Caco-2 (cell line): ENCODE data around the gene RDH11. TPM values are rescaled to one million over a fixed set of nuclear protein-coding genes. Genes with fewer than 3 reads are reported as not detected.

Source experiments
- BruUV-seq: library from RNA; stranded (reverse); fragments of 400-500 nt; replicated peaks from 2 replicates; lab custom pipeline; 2021; lab: Mats Ljungman, UMichigan
- CTCF ChIA-PET: fragments of 300-600 bp; sonication (Branson Sonifier 250); formaldehyde crosslinking; loops from one replicate; lab custom pipeline; 2022; ENCODE audit warnings: antibody characterized with exemption; lab: Charles Lee
- POLR2A ChIA-PET: fragments of 300-600 bp; sonication (Branson Sonifier 250); formaldehyde crosslinking; loops from one replicate; lab custom pipeline; 2022; ENCODE audit warnings: antibody characterized with exemption; lab: Charles Lee
- DNase-seq, 2 experiments: peaks; one replicate each; pipeline versions ENCODE4 v3.0.0 to v3.0.0-alpha.2; 2020 to 2022
- H3K27me3 ChIP-seq: replicated peaks from 2 replicates; pipeline ENCODE4 v1.6.0; 2011; ENCODE audit warnings: low read length; ENCODE audit not compliant: control insufficient read depth, insufficient read depth
- H3K36me3 ChIP-seq: 2 replicates; pipeline ENCODE4 v1.5.1; 2011; ENCODE audit warnings: low read length; ENCODE audit not compliant: control insufficient read depth, insufficient read depth
- H3K4me1 ChIP-seq: fragments of 250-450 bp; sonication (Bioruptor Pico); 2 replicates; pipeline ENCODE4 v1.5.1; 2020; ENCODE audit warnings: mild to moderate bottlenecking
- H3K4me3 ChIP-seq: 2 replicates; pipeline ENCODE4 v1.5.1; 2011; ENCODE audit warnings: low read depth, mild to moderate bottlenecking, control low read depth, low read length
- H3K9me3 ChIP-seq: fragments of 250-450 bp; sonication (Bioruptor Pico); 2 replicates; pipeline ENCODE4 v1.5.1; 2020; ENCODE audit warnings: mild to moderate bottlenecking, moderate library complexity
- H3K27ac Mint-ChIP-seq: one replicate; pipeline ENCODE4 v1.8.0; 2022; ENCODE audit warnings: mixed read lengths; ENCODE audit not compliant: unreplicated experiment
- H3K27me3 Mint-ChIP-seq: one replicate; pipeline ENCODE4 v1.8.0; 2022; ENCODE audit warnings: mixed read lengths; ENCODE audit not compliant: insufficient read depth, unreplicated experiment
- H3K36me3 Mint-ChIP-seq: one replicate; pipeline ENCODE4 v1.8.0; 2022; ENCODE audit warnings: mild to moderate bottlenecking, mixed read lengths; ENCODE audit not compliant: insufficient read depth, unreplicated experiment
- H3K4me1 Mint-ChIP-seq: one replicate; pipeline ENCODE4 v1.8.0; 2022; ENCODE audit warnings: low read depth, mixed read lengths; ENCODE audit not compliant: unreplicated experiment
- H3K4me3 Mint-ChIP-seq: one replicate; pipeline ENCODE4 v1.8.0; 2022; ENCODE audit warnings: mild to moderate bottlenecking, moderate library complexity, mixed read lengths; ENCODE audit not compliant: unreplicated experiment
- H3K9me3 Mint-ChIP-seq: one replicate; pipeline ENCODE4 v1.8.0; 2022; ENCODE audit warnings: mixed read lengths; ENCODE audit not compliant: unreplicated experiment
- CTCF ChIP-seq, 2 experiments: fragments of 200-600 bp in 1 of 2; IDR thresholded peaks; 1 replicate in 1 of 2; 2 replicates in 1 of 2; pipeline versions ENCODE4 v1.5.1 to v1.8.0; 2011 to 2022; ENCODE audit warnings: antibody characterized with exemption in 1 of 2, control low read depth in 1 of 2, inconsistent platforms in 1 of 2, low read depth in 1 of 2, low read length in 1 of 2, mild to moderate bottlenecking in 1 of 2, moderate library complexity in 1 of 2; ENCODE audit not compliant: insufficient read depth in 1 of 2, severe bottlenecking in 1 of 2, unreplicated experiment in 1 of 2
- intact Hi-C: fragments of 100-400 bp; cut with micrococcal nuclease; formaldehyde crosslinking; loops from one replicate; pipeline ENCODE4 v1.10.0; 2022; ENCODE audit not compliant: unreplicated experiment
- total RNA-seq: library from RNA; stranded (reverse); gene quantifications from 2 replicates; pipeline ENCODE4 v1.2.3, GENCODE V29; 2022

The RDH11 gene
- total RNA-seq, 1 experiment from 2014 or later = 83.1 TPM

DNA sequence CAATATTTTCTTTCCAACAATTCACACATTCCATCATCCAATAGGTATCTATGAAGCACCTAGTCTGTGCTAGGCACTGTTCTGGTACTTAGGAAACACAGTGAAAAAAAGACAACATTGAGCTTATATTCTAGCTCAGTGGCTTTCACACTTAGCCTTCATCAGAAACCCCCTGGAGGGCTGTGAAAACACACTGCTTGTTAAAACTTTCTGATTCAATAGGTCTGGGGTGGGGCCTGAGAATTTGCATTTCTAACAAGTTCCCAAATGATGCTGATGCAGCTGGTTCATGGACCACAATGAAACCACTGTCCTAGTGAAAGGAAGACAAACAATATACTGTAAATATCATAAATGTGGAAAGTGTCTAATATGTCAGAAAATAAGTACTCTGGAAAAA, 27.0 kb downstream of the RDH11 start:
- peaks cover 6% of the 10 kb centered on the region for H3K36me3 Mint-ChIP-seq
- intact Hi-C loops = loop anchor here (5.0 kb wide), 1 partner anchor 141 kb away; no protein-coding TSS in a partner anchor
- H3K4me1 ChIP-seq = no peaks in the 10 kb centered on the region; the same call in 1 of the 2 replicates
- no peaks in the 10 kb centered on the region for H3K9me3 Mint-ChIP-seq
- ChIA-PET CTCF (interaction anchor here (1.1 kb wide), 1 partner anchor 142 kb away, joined by 4 read pairs; no protein-coding TSS in a partner anchor), POLR2A (interaction anchor here (1.0 to 1.2 kb wide), 2 partner anchors 36 to 69 kb away, joined by 3 to 6 read pairs; partner anchors contain the start of gene PIGH)
- H3K4me1 Mint-ChIP-seq = peaks cover 9% of the 10 kb centered on the region
- no peak overlapping the region for H3K4me3 Mint-ChIP-seq
- no peaks in the 10 kb centered on the region for H3K27me3 Mint-ChIP-seq
- TF ChIP-seq CTCF (IDR thresholded peaks at IDR 0.05; ENCODE audit: insufficient read depth in 1 of 2, low read depth in 1 of 2, low read length in 1 of 2, severe bottlenecking in 1 of 2, unreplicated experiment in 1 of 2) = no peak
- no peaks in the 10 kb centered on the region for H3K27me3 ChIP-seq
- no peaks in the 10 kb centered on the region for H3K36me3 ChIP-seq
- no peak overlapping the region for H3K27ac Mint-ChIP-seq
- H3K4me3 ChIP-seq = no peak overlapping the region
- no TSS peak for BruUV-seq
- no peaks in the 10 kb centered on the region for H3K9me3 ChIP-seq
- DNase-seq = no peak

DNA sequence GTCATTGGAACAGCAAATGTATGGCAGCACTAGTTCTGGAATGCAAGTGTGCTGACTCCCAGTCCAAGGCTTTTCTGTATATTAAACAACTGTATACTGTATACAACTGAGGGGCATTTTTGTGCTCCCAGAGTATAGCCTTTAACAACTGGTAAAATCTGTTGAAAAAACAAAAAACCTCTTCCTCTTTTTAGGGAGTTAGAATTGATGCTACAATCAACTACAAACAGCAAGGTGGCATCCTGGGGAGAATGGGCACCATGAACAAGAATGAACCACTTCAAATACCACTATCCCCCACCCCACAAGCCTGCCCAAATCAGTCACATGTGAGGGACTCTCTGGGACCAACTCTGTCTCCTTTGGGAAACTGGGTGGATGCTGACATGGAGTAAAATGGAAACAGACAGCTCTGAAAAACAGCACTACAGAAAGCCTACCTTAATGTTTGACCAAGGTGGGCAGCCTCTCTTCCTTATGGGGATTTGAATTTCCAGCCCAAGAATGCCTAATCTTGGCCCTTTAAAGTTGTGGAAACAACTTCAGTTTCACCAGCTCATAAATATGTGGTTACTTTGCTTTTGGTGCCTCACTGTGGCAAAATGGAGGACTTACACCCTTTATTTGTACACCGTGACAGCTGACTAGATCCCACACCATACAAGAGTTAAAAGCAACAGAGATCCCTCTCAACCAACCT, 28.7 kb downstream of the RDH11 start:
- Mint-ChIP-seq H3K4me3 (no peak overlapping the region), H3K4me1 (no peaks in the 10 kb centered on the region), H3K36me3 (peaks cover 11% of the 10 kb centered on the region), H3K9me3 (no peaks in the 10 kb centered on the region), H3K27me3 (no peaks in the 10 kb centered on the region), H3K27ac (no peak overlapping the region)
- no peaks in the 10 kb centered on the region for H3K27me3 ChIP-seq
- TF ChIP-seq CTCF (IDR thresholded peaks at IDR 0.05; ENCODE audit: insufficient read depth in 1 of 2, low read depth in 1 of 2, low read length in 1 of 2, severe bottlenecking in 1 of 2, unreplicated experiment in 1 of 2) = peak; percentile 58 to 62
- H3K9me3 ChIP-seq = no peaks in the 10 kb centered on the region
- peak in 1 of 2 experiments; percentile 45 for DNase-seq
- intact Hi-C loops = loop anchor here (1.0 to 5.0 kb wide), 5 partner anchors 37 to 240 kb away; no protein-coding TSS in a partner anchor
- POLR2A ChIA-PET = interaction anchor here (0.6 to 1.0 kb wide), 3 partner anchors 47 to 67 kb away, joined by 3 to 4 read pairs (median 3); partner anchors contain the start of gene ARG2
- no peaks in the 10 kb centered on the region for H3K36me3 ChIP-seq
- no peak overlapping the region for H3K4me3 ChIP-seq
- no peaks in the 10 kb centered on the region for H3K4me1 ChIP-seq
- CTCF ChIA-PET = interaction anchor here (0.6 to 1.3 kb wide), 13 partner anchors 13 to 240 kb away, joined by 3 to 47 read pairs (median 5); partner anchors contain the start of genes ARG2 and PIGH
- BruUV-seq = no TSS peak

GRCh38 chr14:67665868-67666267, 29.7 kb downstream of the RDH11 start:
- Mint-ChIP-seq H3K27ac (no peak overlapping the region), H3K27me3 (no peaks in the 10 kb centered on the region), H3K4me1 (no peaks in the 10 kb centered on the region), H3K4me3 (no peak overlapping the region), H3K9me3 (no peaks in the 10 kb centered on the region), H3K36me3 (peaks cover 14% of the 10 kb centered on the region)
- H3K9me3 ChIP-seq = no peaks in the 10 kb centered on the region
- no peaks in the 10 kb centered on the region for H3K27me3 ChIP-seq
- H3K4me3 ChIP-seq = no peak overlapping the region
- TF ChIP-seq CTCF (IDR thresholded peaks at IDR 0.05; ENCODE audit: insufficient read depth in 1 of 2, low read depth in 1 of 2, low read length in 1 of 2, severe bottlenecking in 1 of 2, unreplicated experiment in 1 of 2) = no peak
- no peak for DNase-seq
- CTCF ChIA-PET = interaction anchor here (1.0 kb wide), 1 partner anchor 39 kb away, joined by 3 read pairs; no protein-coding TSS in a partner anchor
- no peaks in the 10 kb centered on the region for H3K4me1 ChIP-seq
- BruUV-seq = no TSS peak
- H3K36me3 ChIP-seq = no peaks in the 10 kb centered on the region
- intact Hi-C loops = loop anchor here (2.0 to 5.0 kb wide), 2 partner anchors 139 to 239 kb away; no protein-coding TSS in a partner anchor
- POLR2A ChIA-PET = no interaction called here
